ENCODE measurements around the gene CEP72.

- TF ChIP-seq CHD2 (IDR thresholded peaks at IDR 0.05; ENCODE audit: low read length, partially characterized antibody): no peak
- TF ChIP-seq CTCF (IDR thresholded peaks at IDR 0.05): no peak
- no peak for TF ChIP-seq NFIC (IDR thresholded peaks at IDR 0.05; ENCODE audit: borderline replicate concordance)
- no peak for TF ChIP-seq ZBTB33 (IDR thresholded peaks at IDR 0.05; ENCODE audit: borderline replicate concordance, low read depth)
- no peak for TF ChIP-seq POLR2AphosphoS5 (IDR thresholded peaks at IDR 0.05; ENCODE audit: low read depth, low read length)
- TF ChIP-seq TAF1 (IDR thresholded peaks at IDR 0.05; ENCODE audit: borderline replicate concordance, low read depth, low read length): no peak
- no peak for TF ChIP-seq FOXJ3 (CRISPR knock-in tag; IDR thresholded peaks at IDR 0.05)
- TF ChIP-seq RXRA (IDR thresholded peaks at IDR 0.05; ENCODE audit: borderline replicate concordance, low read depth): no peak
- TF ChIP-seq RFX5 (IDR thresholded peaks at IDR 0.05; ENCODE audit: low read length): no peak
- no peak for TF ChIP-seq MAX (IDR thresholded peaks at IDR 0.05; ENCODE audit: low read depth)
- no peak for TF ChIP-seq USF2 (IDR thresholded peaks at IDR 0.05; ENCODE audit: borderline replicate concordance, low read depth, low read length)
- no peak for TF ChIP-seq RCOR1 (IDR thresholded peaks at IDR 0.05; ENCODE audit: low read length)
Observed at GRCh38 chr5:643811-644271, 31.7 kb downstream of the CEP72 start.

Data from SK-N-SH (cell line).